Fibroblast of lung (primary cell): ENCODE measurements around the gene NFIC.

Experiments
- EZH2 ChIP-seq: IDR thresholded peaks from 2 replicates; pipeline ENCODE4 v1.5.1; 2012; ENCODE audit warnings: low read length, control low read depth, mild to moderate bottlenecking; ENCODE audit errors: missing control alignments
- TF ChIP-seq, protein P1 (sequence below), 2 donors: IDR thresholded peaks in 1 of 2; conservative IDR thresholded peaks in 1 of 2; 1 replicate in 1 of 2; 2 replicates in 1 of 2; pipeline ENCODE4 v1.5.1; 2011 to 2012; ENCODE audit warnings: low read length in 2 of 2, control low read depth in 1 of 2, inconsistent platforms in 1 of 2, low read depth in 1 of 2, mild to moderate bottlenecking in 1 of 2

GRCh38 chr19:3392480-3392879 is 26.1 kb downstream of the NFIC start:
- TF ChIP-seq, protein P1, sequence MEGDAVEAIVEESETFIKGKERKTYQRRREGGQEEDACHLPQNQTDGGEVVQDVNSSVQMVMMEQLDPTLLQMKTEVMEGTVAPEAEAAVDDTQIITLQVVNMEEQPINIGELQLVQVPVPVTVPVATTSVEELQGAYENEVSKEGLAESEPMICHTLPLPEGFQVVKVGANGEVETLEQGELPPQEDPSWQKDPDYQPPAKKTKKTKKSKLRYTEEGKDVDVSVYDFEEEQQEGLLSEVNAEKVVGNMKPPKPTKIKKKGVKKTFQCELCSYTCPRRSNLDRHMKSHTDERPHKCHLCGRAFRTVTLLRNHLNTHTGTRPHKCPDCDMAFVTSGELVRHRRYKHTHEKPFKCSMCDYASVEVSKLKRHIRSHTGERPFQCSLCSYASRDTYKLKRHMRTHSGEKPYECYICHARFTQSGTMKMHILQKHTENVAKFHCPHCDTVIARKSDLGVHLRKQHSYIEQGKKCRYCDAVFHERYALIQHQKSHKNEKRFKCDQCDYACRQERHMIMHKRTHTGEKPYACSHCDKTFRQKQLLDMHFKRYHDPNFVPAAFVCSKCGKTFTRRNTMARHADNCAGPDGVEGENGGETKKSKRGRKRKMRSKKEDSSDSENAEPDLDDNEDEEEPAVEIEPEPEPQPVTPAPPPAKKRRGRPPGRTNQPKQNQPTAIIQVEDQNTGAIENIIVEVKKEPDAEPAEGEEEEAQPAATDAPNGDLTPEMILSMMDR (conservative IDR thresholded peaks at IDR 0.05 in 1 of 2, IDR thresholded peaks at IDR 0.05 in 1 of 2; ENCODE audit: low read depth in 1 of 2, low read length in 2 of 2), result no peak
- TF ChIP-seq EZH2, result no peak
